ENCODE results near the gene MANBA.
A peak's percentile ranks its signal among the peaks of the same experiment; 100 is the strongest.
"Not testable (repeated sequence)": the region's sequence is repeated elsewhere in the genome, so short reads cannot be mapped to it uniquely, and the experiment has no call there.

The MANBA gene

DNA sequence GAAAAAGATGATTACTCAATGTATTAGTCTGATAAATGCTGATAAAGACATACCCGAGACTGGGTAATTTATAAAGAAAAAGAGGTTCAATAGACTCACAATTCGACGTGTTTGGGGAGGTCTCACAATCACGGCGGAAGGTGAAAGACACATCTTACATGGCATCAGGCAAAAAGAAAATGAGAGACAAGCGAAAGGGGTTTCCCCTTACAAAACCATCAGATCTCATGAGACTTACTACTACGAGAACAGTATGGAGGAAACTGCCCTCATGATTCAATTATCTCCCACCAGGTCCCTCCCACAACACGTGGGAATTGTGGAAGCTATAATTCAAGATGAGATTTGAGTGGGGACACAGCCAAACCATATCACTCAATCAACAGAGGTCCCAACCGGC is 141.7 kb downstream of the MANBA start:
- not testable (repeated sequence) for DNase-seq

DNA sequence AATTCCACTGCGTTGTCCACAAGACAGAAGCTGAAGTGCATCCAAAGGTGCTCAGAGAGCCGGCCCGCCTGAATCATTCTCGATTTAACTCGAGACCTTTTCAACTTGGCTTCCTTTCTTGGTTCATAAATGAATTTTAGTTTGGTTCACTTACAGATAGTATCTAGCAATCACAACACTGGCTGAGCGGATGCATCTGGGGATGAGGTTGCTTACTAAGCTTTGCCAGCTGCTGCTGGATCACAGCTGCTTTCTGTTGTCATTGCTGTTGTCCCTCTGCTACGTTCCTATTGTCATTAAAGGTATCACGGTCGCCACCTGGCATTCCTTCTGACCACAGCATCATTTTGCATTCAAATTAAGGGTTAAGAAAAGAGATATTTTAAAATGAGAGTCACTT is 144.1 kb downstream of the MANBA start:
- DNase-seq: no peak

DNA sequence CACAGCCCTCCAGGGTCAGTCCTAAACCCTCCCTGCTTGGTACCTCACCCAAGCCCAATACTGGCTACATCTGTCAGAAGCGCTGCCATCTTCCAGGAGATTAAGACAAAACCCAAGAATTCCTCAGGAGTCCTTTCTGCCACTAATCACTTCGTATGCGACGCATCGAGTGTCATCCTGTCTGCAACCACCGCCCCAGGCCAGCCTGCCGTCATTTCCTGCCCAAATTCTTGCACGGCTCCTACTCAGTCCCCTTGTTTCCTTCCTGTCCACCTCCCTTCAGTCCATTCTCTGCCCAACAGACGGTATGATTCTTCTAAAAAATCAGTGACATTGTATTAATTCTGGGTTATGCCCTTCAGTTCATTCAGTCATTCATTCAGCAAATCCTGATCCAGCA is 146.0 kb downstream of the MANBA start:
- DNase-seq: no peak

DNA sequence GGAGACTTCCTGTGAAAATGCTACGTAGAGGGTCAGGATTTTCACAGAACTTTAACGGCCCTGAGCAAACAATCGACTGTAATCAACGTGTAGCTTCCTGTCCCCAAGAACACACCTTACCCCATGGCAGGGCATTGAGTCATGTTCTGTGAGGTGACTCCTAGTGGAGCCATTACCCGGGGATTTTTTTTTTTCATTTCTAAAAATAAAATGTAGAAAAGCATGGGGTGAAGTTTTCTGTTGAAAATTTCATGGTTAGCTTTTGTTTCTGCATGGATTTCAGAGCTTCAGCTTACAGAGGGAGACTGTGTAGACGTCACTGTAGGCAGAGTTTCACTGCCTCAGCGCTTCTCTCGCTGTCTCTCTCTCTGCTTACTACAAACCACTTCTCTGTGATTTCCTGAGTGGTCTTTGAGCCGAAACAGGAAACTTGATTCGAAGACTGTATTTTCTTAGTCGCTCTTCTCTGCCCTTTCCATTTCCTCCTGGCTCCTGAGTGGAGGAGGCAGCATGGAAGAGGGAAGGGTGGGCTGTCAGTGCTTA is 147.9 kb downstream of the MANBA start:
- no peak for DNase-seq

DNA sequence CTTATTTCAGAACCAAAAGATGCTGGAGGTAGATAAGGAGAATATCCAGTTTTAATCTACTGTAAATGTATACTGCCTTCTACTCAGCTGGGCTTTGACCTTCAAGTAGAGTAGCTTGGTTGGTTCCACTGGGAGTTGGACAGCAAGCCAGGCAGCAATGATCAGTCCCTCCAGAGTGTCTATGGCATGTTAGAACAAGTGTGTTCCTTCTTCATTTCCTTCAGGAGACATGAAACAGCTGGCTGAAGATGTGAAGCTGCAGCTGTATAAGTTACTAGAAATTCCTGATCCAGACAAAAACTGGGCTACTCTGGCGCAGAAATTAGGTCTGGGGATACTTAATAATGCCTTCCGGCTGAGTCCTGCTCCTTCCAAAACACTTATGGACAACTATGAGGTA is 148.6 kb downstream of the MANBA start:
- DNase-seq: no peak

DNA sequence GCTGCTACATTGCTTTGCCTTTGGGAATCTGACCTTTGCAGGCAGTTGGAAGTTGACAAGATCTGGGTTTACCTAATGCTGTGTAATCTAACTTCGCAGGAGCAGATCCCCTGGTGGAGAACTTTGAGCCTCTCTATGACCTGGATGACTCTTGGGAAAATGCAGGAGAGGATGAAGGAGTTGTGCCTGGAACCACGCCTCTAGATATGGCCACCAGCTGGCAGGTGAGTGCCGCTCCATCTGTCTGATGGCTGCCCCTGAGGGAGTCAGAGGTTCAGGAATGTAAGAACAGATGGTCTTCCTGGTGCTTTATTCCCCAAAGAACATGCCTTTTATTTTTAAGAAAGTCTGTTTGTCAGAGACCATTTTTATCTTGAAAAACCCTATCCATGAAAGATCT is 150.3 kb downstream of the MANBA start:
- no peak for DNase-seq

DNA sequence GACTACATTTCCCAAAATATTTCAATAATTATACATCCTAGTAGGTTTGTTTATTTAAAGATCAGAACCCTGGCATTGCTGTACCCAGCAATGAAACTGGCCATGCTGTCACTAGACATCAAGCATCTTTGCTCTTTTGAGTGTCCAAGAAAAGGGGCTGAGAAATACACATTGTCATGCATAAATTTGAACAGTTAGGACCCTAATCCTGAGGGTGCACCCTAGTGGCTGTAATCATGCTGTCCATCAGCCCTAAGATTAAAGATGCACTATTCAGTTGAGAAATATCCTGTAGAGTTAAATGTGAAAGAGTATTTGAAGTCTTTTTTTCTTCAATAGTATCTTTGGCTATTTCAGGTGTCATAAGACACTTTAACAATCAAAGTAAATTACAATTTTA is 150.8 kb downstream of the MANBA start:
- DNase-seq: no peak

DNA sequence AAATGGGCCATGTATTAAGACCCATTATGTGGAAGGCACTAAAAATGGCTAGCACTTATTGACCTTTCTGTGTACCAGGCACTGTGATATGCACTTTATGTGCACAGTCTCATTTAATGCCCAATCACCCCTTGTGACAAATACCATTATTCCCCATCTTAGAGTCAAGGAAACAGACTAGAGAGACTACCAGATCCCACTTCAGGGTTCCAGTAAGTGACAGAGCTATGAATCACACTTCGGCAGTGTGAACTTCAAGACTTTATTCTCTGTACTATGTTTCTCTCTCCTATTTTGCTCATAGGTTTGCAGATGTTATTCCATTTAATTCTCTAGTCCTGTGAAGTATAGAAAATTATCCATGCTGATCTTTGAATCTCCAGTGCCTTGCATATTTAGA is 152.6 kb downstream of the MANBA start:
- DNase-seq: no peak

DNA sequence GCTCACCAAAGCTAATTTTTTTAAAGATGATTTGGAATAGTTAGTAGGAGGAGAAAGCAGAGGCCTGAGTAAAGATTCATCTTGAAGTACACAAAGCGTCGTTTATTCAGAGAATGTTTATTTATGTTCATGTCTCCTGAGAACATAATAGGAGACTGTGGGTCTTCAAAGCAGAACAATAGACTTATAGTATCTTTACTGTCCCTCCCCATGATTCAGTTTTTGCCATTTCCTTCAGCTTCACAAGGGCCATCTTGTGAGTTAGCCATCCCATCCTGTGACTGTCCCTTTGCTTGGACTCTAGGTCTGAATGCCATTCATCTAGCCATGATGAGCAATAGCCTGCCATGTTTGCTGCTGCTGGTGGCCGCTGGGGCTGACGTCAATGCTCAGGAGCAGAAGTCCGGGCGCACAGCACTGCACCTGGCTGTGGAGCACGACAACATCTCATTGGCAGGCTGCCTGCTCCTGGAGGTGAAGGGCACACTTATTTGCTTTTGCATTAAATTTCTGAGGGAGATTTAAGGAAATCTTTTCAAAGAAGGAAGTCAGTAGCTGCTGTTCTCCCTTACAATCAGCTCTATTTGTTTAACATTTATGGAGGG is 153.8 kb downstream of the MANBA start:
- no peak for DNase-seq

DNA sequence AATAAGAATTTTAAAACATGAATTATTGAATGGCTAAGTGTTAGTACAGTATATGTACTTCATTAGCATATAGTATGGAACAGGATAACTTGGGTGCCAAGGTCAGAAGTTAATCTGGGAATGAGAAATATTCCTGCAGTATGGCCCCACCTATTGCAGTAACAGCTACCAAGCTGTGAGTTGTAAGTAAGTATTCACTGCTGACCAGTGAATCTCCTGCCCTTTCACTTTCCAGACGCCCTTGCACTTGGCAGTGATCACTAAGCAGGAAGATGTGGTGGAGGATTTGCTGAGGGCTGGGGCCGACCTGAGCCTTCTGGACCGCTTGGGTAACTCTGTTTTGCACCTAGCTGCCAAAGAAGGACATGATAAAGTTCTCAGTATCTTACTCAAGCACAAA is 154.5 kb downstream of the MANBA start:
- no peak for DNase-seq

DNA sequence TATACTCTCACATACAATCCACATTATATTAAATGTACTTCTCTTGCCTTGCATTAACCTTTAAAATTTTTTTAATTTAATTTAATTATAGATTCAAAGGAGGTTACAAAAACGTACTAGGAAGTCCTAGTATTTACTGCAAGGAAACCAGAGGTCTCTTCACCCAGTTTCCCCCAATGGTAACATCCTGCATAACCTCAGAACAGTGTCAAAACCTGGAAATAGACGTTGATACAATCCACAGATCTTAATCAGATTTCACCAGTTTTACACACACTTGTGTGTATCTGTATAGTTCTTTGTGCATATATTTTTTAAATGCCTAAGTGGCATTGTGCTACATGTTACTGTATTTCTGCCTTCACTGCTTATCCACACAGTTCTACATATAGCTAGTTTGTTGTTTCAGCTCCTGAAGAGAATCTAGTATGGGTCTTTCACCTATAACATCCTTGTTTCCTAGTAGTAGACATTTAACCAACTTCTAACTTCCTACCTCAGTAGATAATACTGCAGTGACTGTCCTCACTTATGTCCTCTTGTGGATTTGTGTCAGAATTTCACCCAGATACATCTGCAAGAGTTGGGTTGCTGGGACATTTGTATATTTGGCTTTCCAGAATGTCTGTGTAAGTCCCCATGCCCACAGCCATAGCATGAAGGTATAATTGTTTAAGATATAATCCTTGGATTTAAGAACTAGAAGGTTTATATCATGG is 156.4 kb downstream of the MANBA start:
- no peak for DNase-seq

DNA sequence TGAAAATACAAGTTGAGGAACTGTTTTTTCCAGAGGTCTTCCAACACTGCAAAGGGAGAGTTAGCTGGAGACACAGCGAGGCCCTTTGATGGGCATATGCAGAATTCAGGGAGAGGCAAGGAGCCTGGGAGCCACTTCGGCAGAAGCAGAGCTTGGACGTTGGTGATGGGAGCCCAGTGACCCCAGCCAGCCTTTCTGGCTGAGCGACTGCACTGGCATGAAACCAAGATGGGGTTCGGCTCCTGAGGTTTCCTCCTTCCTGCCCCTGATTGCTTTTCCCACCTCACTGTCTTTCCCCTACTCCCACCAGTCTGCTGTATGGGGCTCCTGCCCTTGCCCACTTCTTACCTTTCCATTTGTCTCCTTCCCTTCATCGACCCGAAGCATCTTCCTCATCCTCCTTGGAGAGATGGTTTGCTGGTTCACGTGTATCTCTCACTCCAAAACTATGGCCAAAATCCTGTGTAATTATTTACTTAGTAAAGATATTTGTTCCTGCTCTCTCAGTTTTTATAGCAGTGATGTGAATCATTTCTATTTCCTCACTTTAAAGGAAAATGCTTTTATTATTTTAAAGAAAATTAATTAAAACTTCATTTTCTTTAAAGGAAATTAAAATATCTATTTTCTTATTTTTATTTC is 159.1 kb downstream of the MANBA start:
- DNase-seq: no peak

DNA sequence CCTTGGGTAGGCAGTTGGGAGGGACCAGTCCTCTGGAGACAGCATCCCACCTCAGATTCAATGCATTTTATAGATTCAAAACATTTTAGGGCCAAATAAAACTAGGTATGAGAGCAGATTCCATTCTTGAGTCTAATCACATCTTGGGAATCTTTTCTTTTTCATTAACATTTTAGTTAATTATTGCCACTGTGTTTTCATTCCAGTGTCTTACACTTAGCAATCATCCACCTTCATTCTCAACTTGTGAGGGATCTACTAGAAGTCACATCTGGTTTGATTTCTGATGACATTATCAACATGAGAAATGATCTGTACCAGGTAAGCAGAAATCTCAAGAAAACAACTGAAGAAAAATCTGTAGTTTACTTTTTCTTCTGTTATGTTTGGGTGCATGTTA is 160.1 kb downstream of the MANBA start:
- DNase-seq: no peak

DNA sequence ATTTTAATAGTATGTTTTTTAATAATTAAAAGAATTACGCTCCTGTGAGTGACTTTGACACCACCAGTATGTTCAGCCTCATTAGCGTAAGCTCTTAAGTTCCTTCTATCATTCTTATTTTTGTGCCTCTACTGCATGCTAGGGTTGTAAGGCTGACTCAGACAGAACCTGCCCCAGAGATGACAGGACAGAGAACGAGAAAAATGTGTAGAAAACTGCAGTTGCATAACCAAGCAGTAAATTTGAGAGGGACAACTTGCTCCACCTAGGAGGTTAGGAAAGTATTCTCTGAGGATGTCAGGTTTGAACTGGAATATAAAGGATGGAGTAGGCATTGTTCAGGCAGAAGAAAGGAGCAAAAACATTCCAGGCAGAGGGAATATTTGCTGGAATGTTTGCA is 160.9 kb downstream of the MANBA start:
- no peak for DNase-seq

DNA sequence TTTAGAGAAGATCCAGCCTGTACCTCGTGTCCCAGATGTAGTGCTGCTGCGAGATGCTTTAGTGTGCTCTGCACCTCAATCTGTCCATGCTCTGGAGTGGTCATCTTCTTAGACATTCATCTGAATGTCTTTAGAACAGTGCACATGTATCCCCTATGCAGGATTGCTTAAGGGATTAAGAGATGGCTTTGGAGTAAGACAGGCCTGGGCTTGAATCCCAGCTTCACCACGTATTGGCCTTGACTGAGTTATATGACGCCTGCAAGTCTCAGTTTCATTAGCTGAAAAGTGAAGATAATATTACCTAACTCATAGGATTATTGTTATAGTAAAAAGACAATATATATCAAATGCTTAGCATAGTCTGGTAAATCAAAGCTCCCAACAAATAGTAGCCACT is 161.3 kb downstream of the MANBA start:
- DNase-seq: no peak

DNA sequence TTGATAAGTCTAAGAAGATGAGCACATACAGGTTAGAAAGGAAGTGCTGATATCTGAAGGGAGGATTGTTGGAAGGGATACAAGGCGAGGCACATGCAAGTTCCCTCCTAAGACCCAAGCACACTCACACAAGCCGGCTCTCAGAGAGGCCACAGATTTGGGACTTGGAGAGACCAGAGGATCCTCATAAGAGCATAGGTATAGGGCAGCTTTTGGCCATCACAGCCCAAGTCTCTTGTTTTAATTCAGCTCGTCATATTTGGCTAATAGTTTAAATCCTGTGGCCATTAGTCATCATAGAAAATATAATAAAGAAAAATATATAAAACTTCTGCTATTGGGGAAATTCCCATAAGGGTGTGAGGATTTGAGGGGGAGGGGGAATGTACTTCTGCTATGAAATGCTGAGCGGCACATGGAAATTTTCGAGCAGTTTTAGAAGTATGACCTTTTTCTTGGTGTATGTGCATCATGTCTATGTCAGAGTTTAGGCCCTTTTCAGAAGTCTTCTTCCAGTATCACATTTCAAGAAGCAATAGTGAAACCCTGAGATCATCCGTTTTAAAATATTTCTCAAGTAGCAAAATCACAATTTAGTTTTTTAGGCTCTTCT is 161.9 kb downstream of the MANBA start:
- DNase-seq: no peak

DNA sequence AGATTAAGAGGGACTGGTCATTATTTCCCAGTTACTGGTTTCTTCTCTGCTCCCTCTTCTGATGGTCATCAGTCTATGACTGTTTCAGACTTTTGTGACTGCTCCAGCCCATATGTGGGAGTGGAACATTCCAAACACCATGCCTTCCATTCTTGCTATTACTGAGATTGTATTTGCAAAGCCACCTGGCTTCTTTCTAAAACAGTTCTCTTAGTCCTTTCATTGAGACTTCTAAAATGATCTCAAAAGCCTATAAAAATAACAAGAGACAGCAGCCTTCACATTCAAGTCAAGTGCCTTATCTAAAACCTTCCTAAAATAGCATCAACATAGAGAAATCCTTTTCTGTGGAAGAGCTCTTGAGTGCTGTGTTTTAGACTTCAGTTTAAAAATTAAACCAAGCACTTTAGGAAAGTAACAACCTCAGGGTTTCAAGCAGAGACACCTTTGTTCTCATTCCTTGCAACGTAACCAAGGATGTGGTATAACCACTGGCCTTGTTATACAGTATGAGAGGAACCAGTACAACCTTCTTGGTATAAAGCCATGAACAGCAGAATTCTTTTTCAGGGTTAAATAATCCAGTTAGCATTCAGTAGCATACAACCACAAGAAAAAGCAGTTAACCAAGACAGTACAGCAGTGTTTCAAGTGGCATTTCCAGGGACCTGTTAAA is 162.5 kb downstream of the MANBA start:
- DNase-seq: no peak

DNA sequence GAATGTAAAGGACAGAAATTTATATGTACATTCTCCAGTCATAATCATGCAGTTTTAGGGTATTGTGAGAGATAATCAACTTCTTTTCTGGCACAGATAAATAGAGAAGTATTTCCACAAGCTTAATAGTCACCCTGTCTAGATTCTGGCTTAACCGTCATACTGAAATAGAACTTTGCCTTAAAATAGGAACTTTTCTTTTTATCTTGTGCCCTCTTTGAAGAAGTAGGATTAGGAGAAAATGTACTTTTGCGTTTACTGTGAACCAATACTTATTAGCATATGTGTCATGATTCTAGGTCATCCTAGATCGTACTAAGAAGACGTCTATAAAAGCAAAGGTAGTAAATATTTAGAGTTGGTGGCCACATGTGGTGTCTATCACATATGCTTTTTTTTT is 164.2 kb downstream of the MANBA start:
- DNase-seq: no peak

DNA sequence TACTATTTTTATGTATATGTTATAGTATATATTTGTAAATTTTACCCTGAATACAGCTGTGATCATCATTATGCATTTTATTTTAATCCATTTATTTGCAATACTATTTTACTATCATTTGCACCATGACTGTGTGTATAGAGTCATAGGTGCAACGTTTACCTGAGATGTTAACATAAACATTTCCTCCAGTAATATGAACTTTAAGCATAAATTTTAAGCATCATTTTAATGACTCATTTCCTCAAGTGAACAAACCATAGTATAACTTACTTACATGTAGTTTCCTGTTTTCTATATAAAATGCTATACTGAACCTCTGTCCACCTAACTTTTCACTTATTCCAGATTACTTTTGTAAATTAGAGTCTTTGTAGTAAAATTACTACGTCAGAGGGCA is 166.8 kb downstream of the MANBA start:
- DNase-seq: no peak

DNA sequence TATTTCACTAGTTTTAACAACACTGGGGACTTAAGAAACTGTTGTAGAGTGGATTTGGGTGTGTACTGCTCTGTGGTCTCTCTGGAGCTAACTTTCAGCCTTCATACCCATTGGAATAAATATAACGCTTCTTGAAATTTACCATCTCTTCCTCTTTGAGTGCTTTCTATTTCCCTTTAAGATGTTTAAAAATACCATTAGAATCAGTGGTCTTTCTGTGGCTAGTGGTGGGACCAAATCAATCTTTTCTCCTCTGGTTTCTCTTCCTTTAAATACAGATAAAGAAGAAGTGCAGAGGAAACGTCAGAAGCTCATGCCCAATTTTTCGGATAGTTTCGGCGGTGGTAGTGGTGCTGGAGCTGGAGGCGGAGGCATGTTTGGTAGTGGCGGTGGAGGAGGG is 167.6 kb downstream of the MANBA start:
- no peak for DNase-seq

DNA sequence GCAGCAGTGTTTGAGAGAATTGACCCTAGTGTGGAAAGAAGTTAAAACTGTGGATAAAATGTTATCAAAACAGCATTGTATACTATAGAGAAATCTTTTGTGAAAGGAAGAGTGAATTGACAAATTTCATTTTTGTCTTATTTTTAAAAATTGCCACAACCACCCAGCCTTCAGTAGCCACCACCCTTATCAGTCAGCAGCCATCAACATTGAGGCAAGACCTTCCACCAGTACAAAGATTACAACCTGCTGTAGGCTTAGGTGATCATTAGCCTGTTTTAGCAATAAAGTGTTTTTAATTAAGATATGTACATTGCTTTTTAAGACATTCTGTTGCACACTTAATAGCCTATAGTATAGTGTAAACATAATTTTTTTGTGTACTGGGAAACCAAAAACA is 168.5 kb downstream of the MANBA start:
- DNase-seq: no peak

DNA sequence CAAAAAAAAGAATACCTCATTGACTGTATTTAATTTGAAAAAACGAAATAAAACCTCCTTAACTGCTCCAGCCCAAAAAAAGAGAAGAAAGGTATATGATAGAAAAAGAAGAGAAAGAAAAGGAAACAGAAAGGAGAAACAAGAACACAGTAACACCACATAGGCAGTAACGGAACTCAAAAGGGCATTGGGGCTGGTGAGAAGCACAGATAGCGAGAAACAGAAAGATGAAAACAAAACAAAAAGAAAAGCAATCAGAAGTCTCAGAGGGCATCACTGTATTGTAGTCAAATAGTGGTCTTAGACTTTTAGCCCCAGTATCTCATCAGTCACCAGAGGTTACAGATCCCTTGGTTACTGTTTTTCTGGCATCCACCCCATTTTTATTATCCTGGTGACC is 171.0 kb downstream of the MANBA start:
- no peak for DNase-seq

DNA sequence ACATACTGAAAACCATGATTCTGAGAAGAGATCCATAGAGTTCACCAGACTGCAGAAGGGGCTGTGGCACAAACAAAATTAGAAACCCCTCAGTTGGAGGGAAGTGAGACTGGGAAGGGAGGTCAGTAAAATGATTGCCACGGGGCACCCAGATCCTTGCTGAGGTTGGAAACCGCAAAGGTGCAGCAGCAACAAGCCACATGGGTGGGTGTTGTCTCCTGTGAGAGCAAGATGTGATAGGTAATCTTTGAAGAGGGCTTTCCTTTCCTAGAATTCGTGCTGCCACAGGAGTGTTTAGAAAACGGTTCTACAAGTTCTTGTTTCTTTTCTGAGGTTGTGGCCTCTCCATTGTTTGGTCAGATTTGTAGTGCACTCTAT is 174.1 kb downstream of the MANBA start:
- DNase-seq: peak in 1 of 2 donors; percentile 27
